SU-DHL-6 (cell line): Measurements from ENCODE around the gene HOXD10.

ENCODE experiments used
- H2AFZ ChIP-seq: fragments of 200-600 bp; sonication (generic); 2 replicates; pipeline ENCODE4 v1.6.1; 2014; ENCODE audit warnings: low read depth, mild to moderate bottlenecking, moderate library complexity, mixed read lengths, antibody characterized with exemption, low read length; ENCODE audit not compliant: severe bottlenecking
- H3F3A ChIP-seq: fragments of 200-600 bp; shearing (Covaris generic); 2 replicates; pipeline ENCODE4 v1.6.0; 2016; ENCODE audit warnings: antibody characterized with exemption, mild to moderate bottlenecking; ENCODE audit not compliant: insufficient read depth
- H3K27ac ChIP-seq: fragments of 200-600 bp; sonication (generic); 2 replicates; pipeline ENCODE4 v1.5.1; 2016; ENCODE audit warnings: low read depth, mild to moderate bottlenecking, low read length, moderate library complexity, mixed read lengths
- H3K27me3 ChIP-seq: fragments of 200-600 bp; sonication (generic), shearing (Covaris generic); 2 replicates; pipeline ENCODE4 v1.6.0; 2014; ENCODE audit warnings: mild to moderate bottlenecking, low read length
- H3K36me3 ChIP-seq: fragments of 200-600 bp; sonication (generic); 2 replicates; pipeline ENCODE4 v1.6.1; 2014; ENCODE audit warnings: mild to moderate bottlenecking, low read length, mixed read lengths
- H3K4me2 ChIP-seq: fragments of 300-600, 200-600 bp; shearing (Covaris generic), sonication (generic); 2 replicates; pipeline ENCODE4 v1.6.0; 2014; ENCODE audit warnings: low read length, low read depth, mild to moderate bottlenecking; ENCODE audit not compliant: poor library complexity, severe bottlenecking
- H3K4me3 ChIP-seq: fragments of 200-600 bp; sonication (generic); 2 replicates; pipeline ENCODE4 v1.5.1; 2014; ENCODE audit warnings: antibody characterized with exemption, low read length, mild to moderate bottlenecking, mixed read lengths; ENCODE audit not compliant: insufficient read depth, poor library complexity, severe bottlenecking
- H3K79me2 ChIP-seq: fragments of 200-600 bp; sonication (generic); 2 replicates; pipeline ENCODE4 v1.6.1; 2014; ENCODE audit warnings: mild to moderate bottlenecking, low read length, moderate library complexity; ENCODE audit not compliant: insufficient read depth
- H3K9ac ChIP-seq: fragments of 200-600 bp; sonication (generic); 2 replicates; pipeline ENCODE4 v1.7.0; 2014; ENCODE audit warnings: mild to moderate bottlenecking, low read length
- H3K9me2 ChIP-seq: fragments of 200-600 bp; sonication (generic); replicated peaks from 2 replicates; pipeline ENCODE4 v1.6.1; 2014; ENCODE audit warnings: low read length; ENCODE audit not compliant: insufficient read depth
- H3K9me3 ChIP-seq: fragments of 200-600 bp; sonication (generic); 2 replicates; pipeline ENCODE4 v1.6.1; 2014; ENCODE audit warnings: low read length, mixed read lengths; ENCODE audit not compliant: insufficient read depth
- H4K20me1 ChIP-seq: fragments of 200-600 bp; sonication (generic); 2 replicates; pipeline ENCODE4 v1.6.1; 2014; ENCODE audit warnings: low read depth, mild to moderate bottlenecking, antibody characterized with exemption, low read length, moderate library complexity, mixed read lengths
- CTCF ChIP-seq: fragments of 200-600 bp; sonication (generic); IDR thresholded peaks from one replicate; pipeline ENCODE4 v1.5.1; 2017; ENCODE audit warnings: antibody characterized with exemption, mild to moderate bottlenecking, low read length, moderate library complexity; ENCODE audit not compliant: insufficient read depth, poor library complexity, severe bottlenecking
- EZH2phosphoT487 ChIP-seq: fragments of 200-600 bp; sonication (generic), shearing (Covaris generic); conservative IDR thresholded peaks from 2 replicates; pipeline ENCODE4 v1.6.1; 2018; ENCODE audit warnings: mild to moderate bottlenecking, antibody characterized with exemption, low read length, moderate library complexity, mixed read lengths

The HOXD10 gene

GRCh38 chr2:176125772-176126054, 9.1 kb downstream of the HOXD10 start:
- no peak overlapping the region for H2AFZ ChIP-seq
- no peak for TF ChIP-seq CTCF
- no peak for TF ChIP-seq EZH2phosphoT487
- H3K27me3 ChIP-seq, result no peaks in the 10 kb centered on the region
- no peaks in the 10 kb centered on the region for H3K9me3 ChIP-seq
- H3K4me2 ChIP-seq, result no peak overlapping the region
- no peak overlapping the region for H3K4me3 ChIP-seq
- H3F3A ChIP-seq, result no peaks in the 10 kb centered on the region
- no peaks in the 10 kb centered on the region for H3K79me2 ChIP-seq
- H4K20me1 ChIP-seq, result no peaks in the 10 kb centered on the region
- H3K27ac ChIP-seq, result no peak overlapping the region
- no peaks in the 10 kb centered on the region for H3K9me2 ChIP-seq
- H3K9ac ChIP-seq, result no peak overlapping the region
- no peaks in the 10 kb centered on the region for H3K36me3 ChIP-seq

GRCh38 chr2:176126929-176127773, 10.6 kb downstream of the HOXD10 start:
- Histone ChIP-seq H3K4me3 (no peak overlapping the region), H3K36me3 (no peaks in the 10 kb centered on the region), H4K20me1 (no peaks in the 10 kb centered on the region), H3K27me3 (no peaks in the 10 kb centered on the region), H3K27ac (no peak overlapping the region), H3K79me2 (no peaks in the 10 kb centered on the region), H3F3A (no peaks in the 10 kb centered on the region), H3K9me2 (no peaks in the 10 kb centered on the region), H2AFZ (no peak overlapping the region), H3K4me2 (no peak overlapping the region), H3K9ac (no peak overlapping the region), H3K9me3 (no peaks in the 10 kb centered on the region)
- TF ChIP-seq EZH2phosphoT487, result no peak
- peak; percentile 20 for TF ChIP-seq CTCF

- no peak overlapping the region for H3K9ac ChIP-seq
- no peak for TF ChIP-seq CTCF
- TF ChIP-seq EZH2phosphoT487, result no peak
- H3K4me2 ChIP-seq, result no peak overlapping the region
- H3K79me2 ChIP-seq, result no peaks in the 10 kb centered on the region
- no peak overlapping the region for H2AFZ ChIP-seq
- no peaks in the 10 kb centered on the region for H4K20me1 ChIP-seq
- H3F3A ChIP-seq, result no peaks in the 10 kb centered on the region
- H3K36me3 ChIP-seq, result no peaks in the 10 kb centered on the region
- no peak overlapping the region for H3K4me3 ChIP-seq
- H3K9me3 ChIP-seq, result no peaks in the 10 kb centered on the region
- no peak overlapping the region for H3K27ac ChIP-seq
- no peaks in the 10 kb centered on the region for H3K27me3 ChIP-seq
- no peaks in the 10 kb centered on the region for H3K9me2 ChIP-seq
Observed at GRCh38 chr2:176127774-176128072, 11.1 kb downstream of the HOXD10 start.
